ENCODE measurements around the gene BPIFA1. TPM values are rescaled to one million over a fixed set of nuclear protein-coding genes. Genes with fewer than 3 reads are reported as not detected.

The BPIFA1 gene
- polyA plus RNA-seq, 1 donor = not detected

- H3K27ac ChIP-seq (ENCODE audit: low read length) = no peak overlapping the region
- H3K9me3 ChIP-seq (ENCODE audit: control insufficient read depth, low read depth, low read length) = no peaks in the 10 kb centered on the region
- no peaks in the 10 kb centered on the region for H3K4me1 ChIP-seq (ENCODE audit: control insufficient read depth, insufficient read depth, low read length)
- H3K36me3 ChIP-seq (ENCODE audit: control insufficient read depth, insufficient read depth, low read length) = no peaks in the 10 kb centered on the region
- WGBS (ENCODE audit: insufficient coverage, low lambda C conversion rate) = no CpG with 5 or more reads among the region's 12 CpGs
- H3K27me3 ChIP-seq (ENCODE audit: control insufficient read depth, insufficient read depth, low read length) = peaks cover 19% of the 10 kb centered on the region
- no peak overlapping the region for H3K4me3 ChIP-seq (ENCODE audit: low read length)
- no peak for DNase-seq
These were observed 40.7 kb downstream of the BPIFA1 start for GRCh38 chr20:33276303-33277113.

GRCh38 chr20:33277471-33278441, 42.0 kb downstream of the BPIFA1 start:
- Histone ChIP-seq H3K27ac (ENCODE audit: low read length) (no peak overlapping the region), H3K4me1 (ENCODE audit: control insufficient read depth, insufficient read depth, low read length) (no peaks in the 10 kb centered on the region), H3K9me3 (ENCODE audit: control insufficient read depth, low read depth, low read length) (no peaks in the 10 kb centered on the region), H3K36me3 (ENCODE audit: control insufficient read depth, insufficient read depth, low read length) (no peaks in the 10 kb centered on the region), H3K27me3 (ENCODE audit: control insufficient read depth, insufficient read depth, low read length) (peaks cover 19% of the 10 kb centered on the region), H3K4me3 (ENCODE audit: low read length) (no peak overlapping the region)
- DNase-seq = no peak
- WGBS (ENCODE audit: insufficient coverage, low lambda C conversion rate) = no CpG with 5 or more reads among the region's 13 CpGs

- DNase-seq = no peak
- Histone ChIP-seq H3K36me3 (ENCODE audit: control insufficient read depth, insufficient read depth, low read length) (no peaks in the 10 kb centered on the region), H3K27me3 (ENCODE audit: control insufficient read depth, insufficient read depth, low read length) (peaks cover 19% of the 10 kb centered on the region), H3K4me1 (ENCODE audit: control insufficient read depth, insufficient read depth, low read length) (no peaks in the 10 kb centered on the region), H3K4me3 (ENCODE audit: low read length) (no peak overlapping the region), H3K9me3 (ENCODE audit: control insufficient read depth, low read depth, low read length) (no peaks in the 10 kb centered on the region), H3K27ac (ENCODE audit: low read length) (no peak overlapping the region)
- no CpG with 5 or more reads among the region's 3 CpGs for WGBS (ENCODE audit: insufficient coverage, low lambda C conversion rate)
These were observed 42.9 kb downstream of the BPIFA1 start for GRCh38 chr20:33278700-33279099.

DNA sequence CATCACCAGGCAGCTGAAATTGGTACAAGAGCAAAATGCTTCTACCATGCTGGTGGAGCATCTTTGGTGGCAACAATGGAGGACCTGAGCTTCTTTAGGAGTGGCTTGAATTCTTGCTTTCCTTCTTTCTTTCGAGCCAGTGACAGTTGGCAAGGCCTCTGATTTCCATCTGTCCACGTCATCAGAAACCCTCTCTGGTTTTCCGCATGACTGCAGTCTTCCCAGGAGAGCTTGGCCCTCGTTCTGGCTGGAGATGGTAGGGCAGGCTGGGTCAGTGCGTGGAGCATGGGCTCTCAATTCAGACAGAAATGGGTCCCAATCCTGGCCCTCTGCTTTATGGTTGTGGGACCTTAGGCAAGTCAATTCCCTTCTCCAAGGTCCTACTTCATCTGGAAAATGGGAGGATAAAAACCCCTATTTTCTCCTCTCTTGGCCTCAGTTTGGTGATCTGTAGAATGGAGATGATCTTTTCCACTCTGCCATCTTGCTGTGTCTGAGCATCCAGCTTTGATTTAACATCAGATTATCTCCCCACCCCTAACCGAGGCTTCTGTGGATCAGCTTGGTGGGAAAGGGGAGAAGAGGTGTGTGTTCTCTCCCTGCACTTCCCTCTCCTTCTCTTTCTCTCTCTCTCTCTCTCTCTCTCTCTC, 43.6 kb downstream of the BPIFA1 start:
- no peak overlapping the region for H3K27ac ChIP-seq (ENCODE audit: low read length)
- H3K9me3 ChIP-seq (ENCODE audit: control insufficient read depth, low read depth, low read length) = no peaks in the 10 kb centered on the region
- no peak overlapping the region for H3K4me3 ChIP-seq (ENCODE audit: low read length)
- no peak for DNase-seq
- WGBS (ENCODE audit: insufficient coverage, low lambda C conversion rate) = no CpG with 5 or more reads among the region's 6 CpGs
- H3K27me3 ChIP-seq (ENCODE audit: control insufficient read depth, insufficient read depth, low read length) = peaks cover 21% of the 10 kb centered on the region
- no peaks in the 10 kb centered on the region for H3K4me1 ChIP-seq (ENCODE audit: control insufficient read depth, insufficient read depth, low read length)
- H3K36me3 ChIP-seq (ENCODE audit: control insufficient read depth, insufficient read depth, low read length) = no peaks in the 10 kb centered on the region

DNA sequence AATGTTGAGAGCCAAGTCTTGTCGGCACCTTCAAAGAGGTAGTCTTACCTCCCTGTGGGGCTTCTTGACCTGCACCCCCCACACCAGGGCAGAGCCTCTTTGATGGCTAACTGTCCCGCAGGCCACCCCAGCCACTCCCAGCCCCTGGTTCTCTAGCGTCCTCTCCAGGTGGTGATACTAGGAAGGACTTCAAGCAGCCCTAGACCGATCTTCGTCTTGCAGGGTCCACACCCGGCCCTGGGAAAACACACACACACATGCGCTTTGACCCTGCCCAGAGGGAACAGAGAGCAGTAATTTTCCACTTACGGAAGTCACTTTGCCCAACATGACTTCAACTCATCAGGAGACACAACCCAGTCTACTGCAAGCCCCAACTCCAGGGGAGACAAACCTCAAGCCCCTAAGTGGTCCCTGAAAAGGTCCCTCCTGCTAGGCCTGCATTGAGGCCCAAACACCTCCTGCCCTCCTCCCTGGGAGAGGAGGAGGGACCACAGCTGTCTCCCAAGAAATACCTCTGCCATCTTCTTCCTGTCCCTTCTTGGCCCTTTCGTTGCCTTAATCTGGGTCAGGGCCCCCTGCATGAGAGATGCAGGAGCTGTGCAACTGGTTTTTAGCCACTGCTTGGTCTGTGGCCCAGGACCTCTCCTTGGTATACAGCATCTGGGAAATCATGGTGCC, 44.3 kb downstream of the BPIFA1 start:
- no peak overlapping the region for H3K4me3 ChIP-seq (ENCODE audit: low read length)
- H3K4me1 ChIP-seq (ENCODE audit: control insufficient read depth, insufficient read depth, low read length) = no peaks in the 10 kb centered on the region
- H3K9me3 ChIP-seq (ENCODE audit: control insufficient read depth, low read depth, low read length) = no peaks in the 10 kb centered on the region
- WGBS (ENCODE audit: insufficient coverage, low lambda C conversion rate) = no CpG with 5 or more reads among the region's 9 CpGs
- H3K36me3 ChIP-seq (ENCODE audit: control insufficient read depth, insufficient read depth, low read length) = no peaks in the 10 kb centered on the region
- peaks cover 24% of the 10 kb centered on the region for H3K27me3 ChIP-seq (ENCODE audit: control insufficient read depth, insufficient read depth, low read length)
- H3K27ac ChIP-seq (ENCODE audit: low read length) = no peak overlapping the region
- DNase-seq = no peak

- WGBS (ENCODE audit: insufficient coverage, low lambda C conversion rate) = 100% methylated on average over 2 of the region's 7 CpGs
- H3K4me3 ChIP-seq (ENCODE audit: low read length) = no peak overlapping the region
- H3K36me3 ChIP-seq (ENCODE audit: control insufficient read depth, insufficient read depth, low read length) = no peaks in the 10 kb centered on the region
- no peaks in the 10 kb centered on the region for H3K9me3 ChIP-seq (ENCODE audit: control insufficient read depth, low read depth, low read length)
- H3K27ac ChIP-seq (ENCODE audit: low read length) = no peak overlapping the region
- no peak for DNase-seq
- H3K4me1 ChIP-seq (ENCODE audit: control insufficient read depth, insufficient read depth, low read length) = no peaks in the 10 kb centered on the region
- H3K27me3 ChIP-seq (ENCODE audit: control insufficient read depth, insufficient read depth, low read length) = peaks cover 24% of the 10 kb centered on the region
These were observed 45.0 kb downstream of the BPIFA1 start for GRCh38 chr20:33280775-33281174.

- Histone ChIP-seq H3K36me3 (ENCODE audit: control insufficient read depth, insufficient read depth, low read length) (no peaks in the 10 kb centered on the region), H3K9me3 (ENCODE audit: control insufficient read depth, low read depth, low read length) (no peaks in the 10 kb centered on the region), H3K27me3 (ENCODE audit: control insufficient read depth, insufficient read depth, low read length) (peaks cover 19% of the 10 kb centered on the region), H3K4me3 (ENCODE audit: low read length) (no peak overlapping the region), H3K27ac (ENCODE audit: low read length) (no peak overlapping the region), H3K4me1 (ENCODE audit: control insufficient read depth, insufficient read depth, low read length) (no peaks in the 10 kb centered on the region)
- DNase-seq = no peak
- no CpG with 5 or more reads among the region's 11 CpGs for WGBS (ENCODE audit: insufficient coverage, low lambda C conversion rate)
These were observed 45.9 kb downstream of the BPIFA1 start for GRCh38 chr20:33281550-33282146.

DNA sequence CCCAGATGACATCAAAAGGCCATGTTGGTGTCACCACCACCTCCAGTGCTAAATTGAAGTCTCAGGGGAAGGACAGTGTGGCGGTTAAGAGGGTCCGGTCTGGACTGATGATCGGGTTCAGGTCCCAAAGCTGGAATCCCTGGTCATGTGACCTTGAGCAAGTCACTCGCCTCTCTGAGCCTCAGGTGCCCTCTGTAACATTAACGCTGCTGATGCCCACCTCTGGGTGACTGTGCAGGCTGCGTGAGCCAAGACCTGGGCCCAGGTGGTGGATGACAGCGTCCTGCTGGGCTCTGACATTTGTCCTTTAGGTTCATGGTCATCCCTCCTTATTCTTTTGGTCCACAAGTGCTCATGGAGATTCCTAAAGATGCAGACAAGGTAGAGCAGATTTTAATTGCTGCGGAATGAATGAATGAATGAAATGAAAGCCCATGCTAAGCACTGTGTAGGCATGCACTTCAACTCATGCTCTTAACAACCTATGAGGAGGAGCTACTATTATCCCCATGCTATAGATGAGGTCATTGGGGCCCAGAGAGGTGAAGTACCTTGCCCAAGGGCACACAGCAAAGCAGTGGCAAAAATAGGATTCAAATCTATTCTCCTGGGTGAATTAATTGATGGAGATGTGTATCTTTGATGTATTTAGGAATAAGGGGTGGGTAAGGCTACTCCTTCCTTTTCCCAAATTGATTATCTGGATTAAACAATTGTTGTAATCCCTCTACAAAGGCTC, 46.6 kb downstream of the BPIFA1 start:
- Histone ChIP-seq H3K4me3 (ENCODE audit: low read length) (no peak overlapping the region), H3K9me3 (ENCODE audit: control insufficient read depth, low read depth, low read length) (no peaks in the 10 kb centered on the region), H3K27ac (ENCODE audit: low read length) (no peak overlapping the region), H3K27me3 (ENCODE audit: control insufficient read depth, insufficient read depth, low read length) (peaks cover 19% of the 10 kb centered on the region), H3K4me1 (ENCODE audit: control insufficient read depth, insufficient read depth, low read length) (no peaks in the 10 kb centered on the region), H3K36me3 (ENCODE audit: control insufficient read depth, insufficient read depth, low read length) (no peaks in the 10 kb centered on the region)
- DNase-seq = no peak
- WGBS (ENCODE audit: insufficient coverage, low lambda C conversion rate) = 100% methylated on average over 1 of the region's 8 CpGs

GRCh38 chr20:33282991-33283555, 47.3 kb downstream of the BPIFA1 start, which contains the start of gene BPIFB1:
BPIFB1 (plus strand) TSS chr20:33283214; CDS start chr20:33286074, 2,860 bp downstream.
- Histone ChIP-seq H3K4me1 (ENCODE audit: control insufficient read depth, insufficient read depth, low read length) (no peaks in the 10 kb centered on the region), H3K36me3 (ENCODE audit: control insufficient read depth, insufficient read depth, low read length) (no peaks in the 10 kb centered on the region), H3K27ac (ENCODE audit: low read length) (no peak within 1 kb of the TSS), H3K27me3 (ENCODE audit: control insufficient read depth, insufficient read depth, low read length) (peaks cover 12% of the 10 kb centered on the region), H3K9me3 (ENCODE audit: control insufficient read depth, low read depth, low read length) (no peaks in the 10 kb centered on the region), H3K4me3 (ENCODE audit: low read length) (no peak within 1 kb of the TSS)
- WGBS (ENCODE audit: insufficient coverage, low lambda C conversion rate) = no CpG with 5 or more reads among the region's 13 CpGs
- DNase-seq = no peak
